Hepatocyte (in vitro differentiated cells): ENCODE data around the gene UNC119.

ENCODE experiments used
- CTCF ChIP-seq: fragments of 200-600 bp; sonication (generic); IDR thresholded peaks from 2 replicates; pipeline ENCODE4 v1.5.1; 2016; ENCODE audit warnings: antibody characterized with exemption, mild to moderate bottlenecking; ENCODE audit not compliant: poor library complexity
- EZH2 ChIP-seq: fragments of 200-600 bp; sonication (generic); IDR thresholded peaks from 2 replicates; pipeline ENCODE4 v1.6.1; 2016; ENCODE audit warnings: antibody characterized with exemption, mild to moderate bottlenecking, borderline replicate concordance

GRCh38 chr17:28578246-28579195 lies 26.1 kb upstream of the UNC119 start:
- TF ChIP-seq CTCF (no peak), EZH2 (no peak)
